ENCODE measurements around the gene HTR1B.

HTR1B gene

DNA sequence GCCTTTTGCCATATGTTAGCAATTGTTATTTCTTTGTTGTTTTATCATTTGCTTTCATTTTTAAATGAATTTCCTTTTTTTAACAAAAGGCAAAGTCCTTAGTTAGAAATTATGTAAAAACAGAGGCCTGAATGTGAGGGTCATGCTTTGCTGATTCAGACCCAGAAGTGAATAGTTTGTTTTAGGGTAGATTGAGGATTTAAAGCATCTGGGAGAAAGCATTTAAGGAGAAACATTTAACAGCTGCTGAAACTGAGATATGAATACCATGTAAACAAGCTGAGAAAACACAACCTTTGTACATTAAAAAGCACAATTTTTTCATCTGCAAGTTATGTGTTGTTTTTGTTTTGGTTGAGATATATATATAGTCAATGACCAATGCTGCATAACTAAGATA is 8.0 kb downstream of the HTR1B start:
- TF ChIP-seq EGR1 (IDR thresholded peaks at IDR 0.05): no peak
- TF ChIP-seq TEAD4 (IDR thresholded peaks at IDR 0.05): no peak
- TF ChIP-seq, protein P1, sequence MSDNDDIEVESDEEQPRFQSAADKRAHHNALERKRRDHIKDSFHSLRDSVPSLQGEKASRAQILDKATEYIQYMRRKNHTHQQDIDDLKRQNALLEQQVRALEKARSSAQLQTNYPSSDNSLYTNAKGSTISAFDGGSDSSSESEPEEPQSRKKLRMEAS (IDR thresholded peaks at IDR 0.05): no peak
- TF ChIP-seq ZBTB7A (IDR thresholded peaks at IDR 0.05; ENCODE audit: low read depth): no peak
- TF ChIP-seq NFIC (IDR thresholded peaks at IDR 0.05): no peak
- TF ChIP-seq TAF1 (IDR thresholded peaks at IDR 0.05; ENCODE audit: low read depth): no peak
- TF ChIP-seq TCF12 (IDR thresholded peaks at IDR 0.05; ENCODE audit: low read depth): no peak
- TF ChIP-seq EP300 (IDR thresholded peaks at IDR 0.05; ENCODE audit: borderline replicate concordance): no peak
- TF ChIP-seq YY1 (IDR thresholded peaks at IDR 0.05; ENCODE audit: low read depth): no peak
- TF ChIP-seq FOXM1 (IDR thresholded peaks at IDR 0.05; ENCODE audit: borderline replicate concordance, low read depth): no peak
- TF ChIP-seq CEBPB (IDR thresholded peaks at IDR 0.05): no peak
- no peak for TF ChIP-seq RAD21 (IDR thresholded peaks at IDR 0.05; ENCODE audit: low read depth)
- TF ChIP-seq, protein P2, sequence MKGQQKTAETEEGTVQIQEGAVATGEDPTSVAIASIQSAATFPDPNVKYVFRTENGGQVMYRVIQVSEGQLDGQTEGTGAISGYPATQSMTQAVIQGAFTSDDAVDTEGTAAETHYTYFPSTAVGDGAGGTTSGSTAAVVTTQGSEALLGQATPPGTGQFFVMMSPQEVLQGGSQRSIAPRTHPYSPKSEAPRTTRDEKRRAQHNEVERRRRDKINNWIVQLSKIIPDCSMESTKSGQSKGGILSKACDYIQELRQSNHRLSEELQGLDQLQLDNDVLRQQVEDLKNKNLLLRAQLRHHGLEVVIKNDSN (IDR thresholded peaks at IDR 0.05): no peak
- TF ChIP-seq CREB1 (IDR thresholded peaks at IDR 0.05; ENCODE audit: low read depth): no peak
- TF ChIP-seq, protein P3, sequence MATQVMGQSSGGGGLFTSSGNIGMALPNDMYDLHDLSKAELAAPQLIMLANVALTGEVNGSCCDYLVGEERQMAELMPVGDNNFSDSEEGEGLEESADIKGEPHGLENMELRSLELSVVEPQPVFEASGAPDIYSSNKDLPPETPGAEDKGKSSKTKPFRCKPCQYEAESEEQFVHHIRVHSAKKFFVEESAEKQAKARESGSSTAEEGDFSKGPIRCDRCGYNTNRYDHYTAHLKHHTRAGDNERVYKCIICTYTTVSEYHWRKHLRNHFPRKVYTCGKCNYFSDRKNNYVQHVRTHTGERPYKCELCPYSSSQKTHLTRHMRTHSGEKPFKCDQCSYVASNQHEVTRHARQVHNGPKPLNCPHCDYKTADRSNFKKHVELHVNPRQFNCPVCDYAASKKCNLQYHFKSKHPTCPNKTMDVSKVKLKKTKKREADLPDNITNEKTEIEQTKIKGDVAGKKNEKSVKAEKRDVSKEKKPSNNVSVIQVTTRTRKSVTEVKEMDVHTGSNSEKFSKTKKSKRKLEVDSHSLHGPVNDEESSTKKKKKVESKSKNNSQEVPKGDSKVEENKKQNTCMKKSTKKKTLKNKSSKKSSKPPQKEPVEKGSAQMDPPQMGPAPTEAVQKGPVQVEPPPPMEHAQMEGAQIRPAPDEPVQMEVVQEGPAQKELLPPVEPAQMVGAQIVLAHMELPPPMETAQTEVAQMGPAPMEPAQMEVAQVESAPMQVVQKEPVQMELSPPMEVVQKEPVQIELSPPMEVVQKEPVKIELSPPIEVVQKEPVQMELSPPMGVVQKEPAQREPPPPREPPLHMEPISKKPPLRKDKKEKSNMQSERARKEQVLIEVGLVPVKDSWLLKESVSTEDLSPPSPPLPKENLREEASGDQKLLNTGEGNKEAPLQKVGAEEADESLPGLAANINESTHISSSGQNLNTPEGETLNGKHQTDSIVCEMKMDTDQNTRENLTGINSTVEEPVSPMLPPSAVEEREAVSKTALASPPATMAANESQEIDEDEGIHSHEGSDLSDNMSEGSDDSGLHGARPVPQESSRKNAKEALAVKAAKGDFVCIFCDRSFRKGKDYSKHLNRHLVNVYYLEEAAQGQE (IDR thresholded peaks at IDR 0.05; ENCODE audit: low read depth): no peak

DNA sequence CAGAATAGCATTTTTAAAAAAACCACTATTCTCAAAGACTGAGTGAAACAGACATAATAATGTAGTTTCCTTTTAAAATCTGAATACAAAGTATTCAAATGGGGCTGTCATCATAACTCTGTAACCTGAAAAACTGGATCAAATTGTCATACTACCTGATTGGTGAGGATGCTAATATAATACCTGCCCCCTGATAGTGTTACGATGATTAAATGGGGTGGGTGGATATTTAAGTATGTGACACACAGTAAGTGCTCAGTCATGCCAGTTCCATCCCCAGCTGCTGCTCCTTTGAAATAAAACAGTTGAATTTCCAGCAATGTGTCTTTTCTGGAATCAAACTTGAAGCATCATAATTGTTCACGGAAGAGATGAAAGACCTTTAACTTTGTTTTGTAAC is 8.9 kb downstream of the HTR1B start:
- TF ChIP-seq, protein P3 (IDR thresholded peaks at IDR 0.05; ENCODE audit: low read depth): no peak

DNA sequence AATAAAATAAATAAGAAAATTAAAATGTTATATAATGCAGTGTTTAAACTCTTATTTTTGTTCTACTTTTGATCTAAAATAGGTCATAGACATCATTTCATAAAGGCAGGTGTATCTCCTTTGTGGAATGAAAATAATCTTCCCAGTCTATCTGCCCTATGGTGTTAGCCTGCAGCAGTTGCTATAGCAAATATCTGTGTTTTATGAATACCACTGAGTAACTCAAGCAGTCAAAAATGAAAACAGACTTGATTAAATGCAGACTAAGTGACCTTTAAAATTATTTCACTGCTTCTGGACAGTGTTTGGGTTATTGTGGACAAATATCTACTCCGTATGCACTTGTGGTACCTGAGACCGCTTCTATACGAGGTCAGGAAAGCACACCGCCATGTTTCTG is 11.8 kb downstream of the HTR1B start:
- TF ChIP-seq EGR1 (IDR thresholded peaks at IDR 0.05): no peak
- no peak for TF ChIP-seq CEBPB (IDR thresholded peaks at IDR 0.05)
- no peak for TF ChIP-seq RAD21 (IDR thresholded peaks at IDR 0.05; ENCODE audit: low read depth)
- TF ChIP-seq ZBTB7A (IDR thresholded peaks at IDR 0.05; ENCODE audit: low read depth): no peak
- TF ChIP-seq TAF1 (IDR thresholded peaks at IDR 0.05; ENCODE audit: low read depth): no peak
- TF ChIP-seq, protein P1 (IDR thresholded peaks at IDR 0.05): no peak
- TF ChIP-seq CREB1 (IDR thresholded peaks at IDR 0.05; ENCODE audit: low read depth): no peak
- no peak for TF ChIP-seq EP300 (IDR thresholded peaks at IDR 0.05; ENCODE audit: borderline replicate concordance)
- TF ChIP-seq, protein P2 (IDR thresholded peaks at IDR 0.05): no peak
- TF ChIP-seq NFIC (IDR thresholded peaks at IDR 0.05): no peak
- TF ChIP-seq, protein P3 (IDR thresholded peaks at IDR 0.05; ENCODE audit: low read depth): no peak

DNA sequence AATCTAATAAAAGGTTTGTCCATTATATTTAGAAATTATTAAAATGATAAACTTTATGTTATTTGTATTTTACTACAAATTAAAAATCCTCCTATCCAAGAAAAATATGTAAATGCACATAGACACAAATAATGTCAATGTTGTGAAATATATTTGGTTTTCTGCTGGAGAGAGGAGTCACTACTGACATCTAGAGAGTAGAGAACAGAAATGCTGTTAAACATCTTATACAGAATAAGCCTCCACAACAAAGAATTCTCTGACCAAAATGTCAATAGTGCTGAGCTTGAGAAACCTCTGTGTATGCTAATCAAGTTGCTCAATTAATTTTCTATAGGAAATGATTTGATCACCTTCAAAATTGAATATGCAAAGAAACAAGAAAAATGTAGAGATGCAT is 12.4 kb downstream of the HTR1B start:
- TF ChIP-seq CEBPB (IDR thresholded peaks at IDR 0.05) (no peak), NFIC (IDR thresholded peaks at IDR 0.05) (no peak), ZBTB7A (IDR thresholded peaks at IDR 0.05; ENCODE audit: low read depth) (no peak), CREB1 (IDR thresholded peaks at IDR 0.05; ENCODE audit: low read depth) (no peak), TEAD4 (IDR thresholded peaks at IDR 0.05) (no peak), EP300 (IDR thresholded peaks at IDR 0.05; ENCODE audit: borderline replicate concordance) (no peak)

DNA sequence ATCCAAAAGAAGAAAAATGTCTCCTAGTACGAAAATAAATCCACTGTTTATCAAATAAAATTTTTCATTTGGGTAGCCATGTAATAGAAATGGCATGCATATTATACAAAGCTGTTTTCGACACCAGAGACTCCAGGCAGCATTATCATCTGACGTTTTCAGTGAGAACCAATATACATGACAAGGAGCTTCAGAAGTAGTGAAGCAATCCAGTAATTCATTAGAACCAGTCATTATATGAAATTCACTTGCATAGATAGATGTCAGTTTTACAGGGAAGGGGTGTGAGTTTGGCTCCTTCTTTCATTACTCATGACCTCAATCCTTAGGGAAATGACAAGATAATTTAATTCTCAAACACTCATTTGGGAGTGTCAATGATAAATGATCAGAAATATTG is 14.7 kb downstream of the HTR1B start:
- TF ChIP-seq CEBPB (IDR thresholded peaks at IDR 0.05) (no peak), EGR1 (IDR thresholded peaks at IDR 0.05) (no peak), RAD21 (IDR thresholded peaks at IDR 0.05; ENCODE audit: low read depth) (no peak), TEAD4 (IDR thresholded peaks at IDR 0.05) (no peak), ZBTB7A (IDR thresholded peaks at IDR 0.05; ENCODE audit: low read depth) (no peak), YY1 (IDR thresholded peaks at IDR 0.05; ENCODE audit: low read depth) (no peak), TCF12 (IDR thresholded peaks at IDR 0.05; ENCODE audit: low read depth) (no peak), CREB1 (IDR thresholded peaks at IDR 0.05; ENCODE audit: low read depth) (no peak), FOXM1 (IDR thresholded peaks at IDR 0.05; ENCODE audit: borderline replicate concordance, low read depth) (no peak)
- TF ChIP-seq, protein P2 (IDR thresholded peaks at IDR 0.05): no peak
